ENCODE data around the gene LONRF2.
"Not testable (repeated sequence)": the region's sequence is repeated elsewhere in the genome, so short reads cannot be mapped to it uniquely, and the experiment has no call there.

LONRF2 gene

GRCh38 chr2:100358554-100358953, 36.3 kb upstream of the LONRF2 start:
- Histone ChIP-seq H3K9me3 (ENCODE audit: control insufficient read depth, low read length) (no peaks in the 10 kb centered on the region), H3K4me3 (ENCODE audit: low read depth, low read length) (no peak overlapping the region), H3K79me2 (no peaks in the 10 kb centered on the region), H3K4me2 (ENCODE audit: low read length) (no peak overlapping the region), H3K4me1 (no peaks in the 10 kb centered on the region), H2AFZ (no peak overlapping the region), H3K9ac (no peak overlapping the region), H3K27me3 (ENCODE audit: control insufficient read depth, insufficient read depth, low read length) (no peaks in the 10 kb centered on the region), H3K27ac (no peak overlapping the region), H3K36me3 (ENCODE audit: control insufficient read depth, insufficient read depth, low read length) (no peaks in the 10 kb centered on the region)
- no peak for TF ChIP-seq CTCF (IDR thresholded peaks at IDR 0.05)

GRCh38 chr2:100352521-100352920, 30.2 kb upstream of the LONRF2 start:
- no peak overlapping the region for H3K9ac ChIP-seq
- no peaks in the 10 kb centered on the region for H3K36me3 ChIP-seq (ENCODE audit: control insufficient read depth, insufficient read depth, low read length)
- no peaks in the 10 kb centered on the region for H3K9me3 ChIP-seq (ENCODE audit: control insufficient read depth, low read length)
- no peak overlapping the region for H3K27ac ChIP-seq
- H2AFZ ChIP-seq = no peak overlapping the region
- H3K27me3 ChIP-seq (ENCODE audit: control insufficient read depth, insufficient read depth, low read length) = no peaks in the 10 kb centered on the region
- H3K4me2 ChIP-seq (ENCODE audit: low read length) = no peak overlapping the region
- no peak for TF ChIP-seq CTCF (IDR thresholded peaks at IDR 0.05)
- H3K4me3 ChIP-seq (ENCODE audit: low read depth, low read length) = no peak overlapping the region
- H3K79me2 ChIP-seq = no peaks in the 10 kb centered on the region
- H3K4me1 ChIP-seq = no peaks in the 10 kb centered on the region

- H3K4me1 ChIP-seq = no peaks in the 10 kb centered on the region
- H3K4me3 ChIP-seq (ENCODE audit: low read depth, low read length) = no peak overlapping the region
- H3K79me2 ChIP-seq = no peaks in the 10 kb centered on the region
- no peak overlapping the region for H3K4me2 ChIP-seq (ENCODE audit: low read length)
- no peak overlapping the region for H3K27ac ChIP-seq
- H3K27me3 ChIP-seq (ENCODE audit: control insufficient read depth, insufficient read depth, low read length) = no peaks in the 10 kb centered on the region
- no peaks in the 10 kb centered on the region for H3K9me3 ChIP-seq (ENCODE audit: control insufficient read depth, low read length)
- H3K9ac ChIP-seq = no peak overlapping the region
- no peaks in the 10 kb centered on the region for H3K36me3 ChIP-seq (ENCODE audit: control insufficient read depth, insufficient read depth, low read length)
- H2AFZ ChIP-seq = peak overlapping the region; percentile 66
- TF ChIP-seq CTCF (IDR thresholded peaks at IDR 0.05) = no peak
These were observed 28.4 kb upstream of the LONRF2 start for GRCh38 chr2:100350661-100351185.

GRCh38 chr2:100345144-100345543, 22.8 kb upstream of the LONRF2 start:
- not testable (repeated sequence) for H3K27ac ChIP-seq; H3K4me3 ChIP-seq (ENCODE audit: low read depth, low read length); H3K27me3 ChIP-seq (ENCODE audit: control insufficient read depth, insufficient read depth, low read length); H3K4me1 ChIP-seq; H3K4me2 ChIP-seq (ENCODE audit: low read length); H3K9me3 ChIP-seq (ENCODE audit: control insufficient read depth, low read length); H2AFZ ChIP-seq; H3K9ac ChIP-seq; H3K36me3 ChIP-seq (ENCODE audit: control insufficient read depth, insufficient read depth, low read length); H3K79me2 ChIP-seq

- no peak overlapping the region for H2AFZ ChIP-seq
- no peaks in the 10 kb centered on the region for H3K27me3 ChIP-seq (ENCODE audit: control insufficient read depth, insufficient read depth, low read length)
- no peaks in the 10 kb centered on the region for H3K9me3 ChIP-seq (ENCODE audit: control insufficient read depth, low read length)
- no peaks in the 10 kb centered on the region for H3K4me1 ChIP-seq
- H3K27ac ChIP-seq = no peak overlapping the region
- no peak overlapping the region for H3K4me2 ChIP-seq (ENCODE audit: low read length)
- no peak for TF ChIP-seq CTCF (IDR thresholded peaks at IDR 0.05)
- H3K36me3 ChIP-seq (ENCODE audit: control insufficient read depth, insufficient read depth, low read length) = no peaks in the 10 kb centered on the region
- no peak overlapping the region for H3K4me3 ChIP-seq (ENCODE audit: low read depth, low read length)
- H3K79me2 ChIP-seq = no peaks in the 10 kb centered on the region
- H3K9ac ChIP-seq = no peak overlapping the region
These were observed 22.1 kb upstream of the LONRF2 start for GRCh38 chr2:100344433-100344832.

GRCh38 chr2:100342466-100342865, 20.2 kb upstream of the LONRF2 start:
- not testable (repeated sequence) for H3K4me3 ChIP-seq (ENCODE audit: low read depth, low read length); H3K9ac ChIP-seq; H3K27me3 ChIP-seq (ENCODE audit: control insufficient read depth, insufficient read depth, low read length); H3K4me2 ChIP-seq (ENCODE audit: low read length); H3K9me3 ChIP-seq (ENCODE audit: control insufficient read depth, low read length); H3K36me3 ChIP-seq (ENCODE audit: control insufficient read depth, insufficient read depth, low read length); H2AFZ ChIP-seq; H3K4me1 ChIP-seq; H3K27ac ChIP-seq; H3K79me2 ChIP-seq
